UCSD-AML1 (cell line): ENCODE results near the gene SYNE4.
"Not testable (repeated sequence)": the region's sequence is repeated elsewhere in the genome, so short reads cannot be mapped to it uniquely, and the experiment has no call there.

ENCODE experiments used
- DNase-seq: peaks from one replicate; lab custom pipeline; 2025; ENCODE audit not compliant: unreplicated experiment; lab: John Stamatoyannopoulos, UW

SYNE4 gene

DNA sequence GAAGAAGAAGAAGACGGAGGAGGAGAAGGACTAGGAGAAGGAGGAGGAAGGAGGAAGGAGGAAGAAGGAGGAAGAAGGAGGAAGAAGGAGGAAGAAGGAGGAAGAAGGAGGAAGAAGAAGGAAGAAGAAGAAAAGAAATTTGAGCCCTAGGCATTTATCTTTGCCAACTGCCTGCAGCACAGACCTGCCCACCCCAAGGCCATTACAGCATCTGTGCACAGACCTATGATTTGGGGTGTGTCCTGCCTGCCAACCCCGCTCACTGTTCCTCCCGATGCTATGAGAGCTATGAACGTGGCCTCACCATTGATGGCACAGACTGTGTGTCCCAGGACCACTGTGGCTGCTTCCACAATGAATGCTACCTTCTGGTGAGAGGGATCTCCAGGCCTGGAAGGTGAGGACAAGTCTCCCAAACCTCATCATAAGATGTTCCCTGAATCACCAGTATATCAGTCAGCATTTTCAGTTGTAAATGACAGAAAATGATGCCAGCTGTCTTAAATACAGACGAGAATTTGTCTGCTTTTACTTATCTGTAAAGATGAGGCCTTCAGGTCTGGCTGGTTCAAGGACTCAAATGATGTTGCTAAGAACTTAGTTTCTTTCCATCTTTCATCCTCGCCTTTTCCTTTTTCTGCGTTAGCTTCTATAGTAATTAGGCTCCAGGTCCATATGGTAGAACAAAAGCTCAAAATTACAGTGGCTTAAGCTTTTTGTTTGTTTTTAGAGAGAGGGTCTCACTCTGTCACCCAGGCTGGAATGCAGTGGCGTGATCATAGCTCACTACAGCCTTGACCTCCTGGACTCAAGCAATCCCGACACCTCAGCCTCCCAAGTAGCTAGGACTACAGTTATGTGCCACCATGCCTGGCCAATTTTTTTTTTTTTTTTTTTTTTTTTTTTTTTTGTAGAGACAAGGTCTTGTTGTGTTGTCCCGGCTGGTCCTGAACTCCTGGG is 17.6 kb downstream of the SYNE4 start:
- DNase-seq: no peak

DNA sequence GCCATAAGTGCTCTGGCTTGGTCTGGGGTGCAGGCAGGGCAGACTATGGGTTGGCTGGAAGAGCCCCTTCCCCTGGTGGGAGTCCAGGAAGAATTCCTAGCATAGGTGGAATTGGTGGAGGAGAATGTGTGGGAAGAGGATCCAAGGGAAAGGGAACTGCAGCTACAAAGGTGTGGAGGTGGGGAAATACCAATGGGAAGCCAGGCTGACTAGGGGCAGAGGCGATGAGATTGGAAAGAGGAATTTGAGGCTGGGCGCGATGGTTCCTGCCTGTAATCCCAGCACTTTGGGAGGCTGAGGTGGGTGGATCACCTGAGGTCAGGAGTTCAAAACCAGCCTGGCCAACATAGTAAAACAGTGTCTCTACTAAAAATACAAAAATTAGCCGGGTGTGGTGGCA is 18.5 kb downstream of the SYNE4 start:
- no peak for DNase-seq

DNA sequence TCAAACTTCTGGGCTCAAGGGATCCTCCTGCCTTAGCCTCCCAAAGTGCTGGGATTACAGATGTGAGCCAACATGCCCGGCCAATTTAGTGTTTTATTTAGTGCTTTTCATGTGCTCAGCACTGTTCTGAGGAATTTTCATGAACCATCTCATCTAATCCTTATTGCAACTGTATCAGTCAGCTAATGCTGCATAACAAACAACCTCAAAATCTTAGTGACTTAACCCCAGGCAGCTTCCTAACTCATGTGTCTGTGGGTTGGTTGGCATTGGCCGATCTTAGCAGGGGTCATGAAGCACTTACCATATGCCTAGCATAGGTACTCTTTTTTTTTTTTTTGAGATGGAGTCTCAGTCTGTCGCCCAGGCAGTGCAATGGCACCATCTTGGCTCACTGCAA is 19.8 kb downstream of the SYNE4 start:
- DNase-seq: no peak

DNA sequence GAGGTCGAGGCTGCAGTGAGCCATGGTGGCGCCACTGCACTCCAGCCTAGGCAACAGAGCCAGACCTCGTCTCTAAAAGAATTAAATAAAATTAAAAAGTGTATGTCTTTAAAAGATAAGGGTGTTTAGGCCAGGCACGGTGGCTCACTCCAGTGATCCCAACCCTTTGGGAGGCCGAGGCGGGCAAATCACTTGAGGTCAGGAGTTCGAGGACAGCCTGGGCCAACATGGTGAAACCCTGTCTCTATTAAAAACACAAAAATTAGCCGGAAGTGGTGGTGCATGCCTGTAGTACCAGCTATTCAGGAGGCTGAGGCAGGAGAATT is 21.1 kb downstream of the SYNE4 start:
- no peak for DNase-seq

DNA sequence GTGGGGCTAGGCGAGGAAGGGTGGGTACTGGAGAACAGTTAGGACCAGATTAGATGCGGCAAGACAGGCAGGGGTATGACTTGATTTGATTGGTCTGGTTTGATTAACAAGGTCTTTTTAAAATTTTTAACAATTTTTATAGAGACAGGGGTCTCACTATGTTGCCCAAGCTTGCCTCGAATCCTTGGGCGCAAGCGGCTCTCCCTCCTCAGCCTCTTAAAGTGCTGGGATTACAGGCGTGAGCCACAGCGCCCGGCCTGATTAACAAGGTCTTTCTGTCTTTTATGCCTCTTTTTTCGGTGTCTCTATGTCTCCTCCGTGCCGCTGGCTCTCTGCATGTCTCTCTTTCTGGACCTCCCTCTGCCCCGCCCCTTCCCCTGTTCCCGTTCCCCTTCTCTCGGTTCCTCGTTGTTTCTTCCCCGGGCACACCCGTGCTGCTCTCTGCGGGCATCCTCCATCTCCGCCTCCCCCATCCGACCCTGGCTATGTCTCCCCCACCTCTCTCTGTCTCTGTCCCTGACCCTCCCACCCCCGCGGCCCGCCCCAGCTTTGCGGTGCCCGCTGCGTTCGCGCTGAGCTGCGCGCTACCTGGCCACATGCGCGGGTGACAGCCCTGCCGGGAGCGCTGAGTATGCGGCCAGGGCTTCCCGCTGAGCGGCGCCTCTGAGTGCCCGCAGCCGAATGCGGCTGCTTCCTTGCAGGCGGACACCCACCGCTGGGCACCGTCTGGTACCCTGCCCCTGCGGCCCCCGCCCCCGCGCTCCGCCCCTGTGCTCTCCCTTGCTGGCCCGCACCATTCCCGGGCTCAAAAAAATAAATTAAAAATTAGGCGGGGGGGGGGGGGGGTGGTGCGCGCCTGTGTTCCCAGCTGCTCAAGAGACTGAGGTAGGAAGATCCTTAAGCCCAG is 21.7 kb downstream of the SYNE4 start:
- DNase-seq: peak; percentile 73

DNA sequence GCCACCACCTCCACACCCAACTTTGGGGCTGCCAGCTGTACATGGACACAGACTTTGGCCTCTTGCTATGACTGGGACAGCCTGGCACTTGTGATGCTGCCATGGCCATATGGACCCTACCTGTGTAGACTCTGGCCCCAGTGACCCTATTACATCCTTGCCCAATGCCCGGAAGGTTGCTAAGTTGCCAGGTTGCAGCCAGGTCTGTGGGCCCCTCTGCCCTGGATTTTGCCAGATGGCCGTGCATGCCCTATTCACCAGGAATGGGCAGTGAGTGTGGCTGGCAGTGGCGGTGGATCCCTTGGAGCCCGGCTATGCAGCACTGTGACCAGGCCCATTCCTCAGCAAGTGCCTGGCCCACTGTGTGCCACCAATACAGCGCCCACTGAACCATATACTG is 22.5 kb downstream of the SYNE4 start:
- DNase-seq: no peak

DNA sequence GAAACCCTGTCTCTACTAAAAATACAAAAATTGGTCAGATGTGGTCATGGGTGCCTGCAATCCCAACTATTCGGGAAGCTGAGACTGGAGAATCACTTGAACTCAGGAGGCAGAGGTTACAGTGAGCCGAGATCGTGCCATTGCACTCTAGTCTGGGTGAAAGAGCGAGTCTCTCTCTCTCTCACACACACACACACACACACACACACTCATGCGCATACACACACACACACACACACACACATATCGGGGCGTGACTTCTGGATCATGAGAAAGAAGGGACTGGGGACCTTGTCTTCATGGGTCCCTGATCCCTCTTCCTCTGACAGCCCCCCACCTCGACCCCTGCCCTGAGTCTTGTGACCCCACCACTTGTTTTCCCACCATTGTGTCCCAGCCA is 25.4 kb downstream of the SYNE4 start:
- no peak for DNase-seq

DNA sequence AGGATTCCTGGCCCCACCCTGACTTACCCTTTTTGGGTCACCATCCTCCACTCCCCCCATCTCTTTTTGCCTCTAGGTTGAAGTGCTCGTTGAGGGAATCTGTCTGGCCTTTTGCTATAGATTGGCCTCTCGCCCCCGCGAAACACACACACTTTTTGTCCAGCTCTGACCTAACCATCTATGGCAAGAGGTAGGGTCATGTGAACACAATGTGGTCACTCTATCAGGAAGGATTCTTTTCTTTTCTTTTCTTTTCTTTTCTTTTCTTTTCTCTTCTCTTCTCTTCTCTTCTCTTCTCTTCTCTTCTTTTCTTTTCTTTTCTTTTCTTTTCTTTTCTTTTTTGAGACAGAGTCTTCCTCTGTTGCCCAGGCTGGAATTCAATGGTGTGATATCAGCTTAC is 27.6 kb downstream of the SYNE4 start:
- not testable (repeated sequence) for DNase-seq

DNA sequence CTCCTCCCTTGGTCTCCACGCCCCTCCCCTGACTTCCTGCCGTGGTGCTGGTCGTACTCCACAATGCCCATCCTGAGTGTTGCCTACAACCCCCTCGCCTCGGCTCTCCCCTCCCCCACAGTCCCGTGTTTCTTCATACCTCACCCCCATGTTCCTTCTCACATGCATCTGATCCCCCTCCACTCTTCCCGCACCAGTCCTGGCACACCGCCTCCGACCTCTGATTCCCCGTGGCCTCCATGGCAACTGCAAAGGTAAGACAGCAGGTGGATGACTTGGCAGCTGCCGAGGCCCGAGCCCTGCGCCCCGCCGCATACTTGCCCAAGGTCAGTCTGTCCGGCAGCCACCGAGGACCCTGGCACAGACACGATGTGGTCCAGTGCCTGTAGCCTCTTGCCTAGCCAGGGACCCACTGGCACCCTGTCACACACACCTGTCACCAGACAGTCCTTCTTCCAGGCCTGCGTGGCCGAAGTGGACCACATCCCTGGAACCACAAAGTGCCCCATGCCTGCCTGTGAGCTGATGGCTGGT is 29.7 kb downstream of the SYNE4 start:
- DNase-seq: no peak

DNA sequence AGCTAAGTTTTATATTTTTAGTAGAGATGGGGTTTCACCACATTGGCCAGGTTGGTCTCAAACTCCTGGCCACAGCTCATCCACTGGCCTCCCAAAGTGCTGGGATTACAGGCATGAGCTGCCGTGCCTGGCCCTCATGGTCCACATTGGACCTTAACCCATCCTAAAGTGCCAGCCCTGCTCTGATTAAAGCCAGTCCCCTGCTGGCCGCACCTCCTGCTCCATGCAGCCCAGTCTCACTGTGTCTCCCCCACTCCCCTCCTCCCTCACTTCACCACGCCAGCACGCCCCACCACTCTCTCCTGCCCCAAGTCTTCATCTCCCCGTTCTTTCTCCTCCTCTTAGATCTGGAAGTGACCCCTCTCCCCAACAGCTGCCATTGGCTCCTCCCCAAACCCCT is 30.3 kb downstream of the SYNE4 start:
- no peak for DNase-seq

DNA sequence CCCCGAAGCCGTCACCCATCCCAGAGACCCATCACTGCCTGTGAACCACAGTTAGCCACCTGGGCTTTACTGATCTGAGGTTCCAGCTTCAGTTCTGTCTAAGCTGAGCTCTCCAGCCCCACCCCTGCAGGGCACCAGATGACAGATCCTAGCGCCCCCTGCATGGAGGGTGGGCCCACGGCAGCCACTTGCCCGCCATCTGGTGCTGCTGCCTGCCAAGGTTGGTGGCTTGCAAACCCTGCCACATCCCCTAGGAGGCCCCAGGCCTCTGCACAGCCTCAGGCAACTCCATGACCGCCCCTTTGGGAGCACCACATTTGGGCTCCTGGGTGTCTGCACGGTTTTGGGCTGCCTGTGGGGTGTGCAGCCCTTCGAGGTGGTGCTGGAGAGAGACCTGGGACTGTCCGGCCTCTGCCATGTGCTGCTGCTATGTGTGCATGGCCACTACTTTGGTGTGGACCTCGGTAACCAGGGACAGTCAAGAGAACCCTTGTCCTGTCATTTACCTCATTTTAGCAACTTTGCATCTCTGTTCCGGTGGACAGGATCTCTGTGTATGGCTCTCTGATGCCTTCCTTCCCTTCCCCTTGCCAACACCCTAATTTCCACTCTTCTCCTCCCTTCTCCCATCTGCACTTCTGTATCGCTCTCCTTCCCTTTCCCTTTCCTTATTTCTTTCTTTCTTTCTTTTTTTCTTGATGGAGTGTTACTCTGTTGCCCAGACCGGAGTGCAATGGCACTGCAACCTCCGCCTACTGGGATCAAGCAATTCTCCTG is 31.0 kb downstream of the SYNE4 start:
- DNase-seq: peak; percentile 65

DNA sequence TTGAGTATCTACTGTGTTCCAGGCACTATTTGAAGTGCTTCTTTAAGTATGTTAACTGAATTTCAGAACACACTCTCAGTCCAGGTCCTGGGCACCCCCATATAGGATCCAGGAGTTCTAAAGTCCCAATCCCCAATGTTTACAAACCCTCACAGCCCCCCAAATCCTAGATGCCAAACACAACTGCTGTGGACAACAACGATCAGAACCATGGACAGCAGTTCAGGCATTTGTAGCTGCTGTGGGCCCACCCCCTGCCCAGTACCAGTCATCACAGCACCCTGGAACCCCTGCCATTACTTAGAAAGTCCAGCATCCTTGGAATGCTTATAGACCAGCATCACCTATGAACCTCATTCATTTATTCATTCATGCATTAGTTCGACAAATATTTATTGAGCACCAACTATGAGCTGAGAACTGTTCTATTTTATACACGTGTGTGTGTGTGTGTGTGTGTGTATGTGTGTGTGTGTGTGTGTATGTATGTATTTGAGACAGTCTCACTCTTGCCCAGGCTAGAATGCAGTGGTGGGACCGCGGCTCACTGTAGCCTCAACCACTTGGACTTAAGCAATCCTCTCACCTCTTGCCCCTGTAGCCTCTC is 32.9 kb downstream of the SYNE4 start:
- DNase-seq: no peak

DNA sequence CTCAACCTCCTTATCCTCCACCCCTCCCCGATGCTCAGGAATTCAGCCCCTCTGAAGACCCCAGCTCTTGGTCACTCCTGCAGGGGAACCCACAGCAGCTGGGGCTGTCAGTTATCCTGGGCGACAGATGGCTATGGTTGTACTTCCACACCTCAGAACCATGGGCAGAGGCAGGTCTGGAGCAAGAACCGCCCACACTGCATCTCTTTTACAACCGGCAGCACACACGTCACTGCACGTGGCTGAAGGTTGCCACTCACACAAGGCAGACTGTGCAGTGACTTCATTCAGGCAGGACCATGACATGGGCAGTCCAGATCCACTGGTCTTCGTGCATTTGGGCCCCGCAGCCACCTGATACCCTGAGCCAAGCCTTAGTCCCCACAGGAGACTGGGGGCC is 35.1 kb downstream of the SYNE4 start:
- no peak for DNase-seq

DNA sequence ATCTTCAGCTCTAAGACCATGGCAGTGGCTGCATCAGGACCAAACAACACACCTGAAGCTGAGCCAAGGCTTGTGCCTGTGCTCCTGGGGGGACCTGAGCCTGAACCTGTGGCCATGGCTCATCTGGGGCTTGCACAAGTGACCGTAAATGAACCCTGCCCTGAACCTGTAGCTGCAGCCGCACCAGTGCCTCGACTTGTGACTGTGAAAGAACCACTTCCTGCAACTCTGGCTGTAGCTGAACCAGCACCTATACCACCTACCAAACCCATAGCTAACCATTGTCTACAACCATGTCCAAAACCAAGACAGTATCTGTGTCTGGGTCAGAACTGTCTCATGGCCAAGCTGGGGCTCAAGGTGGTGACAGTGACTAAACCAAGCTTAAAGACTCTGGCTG is 41.8 kb downstream of the SYNE4 start:
- no peak for DNase-seq

DNA sequence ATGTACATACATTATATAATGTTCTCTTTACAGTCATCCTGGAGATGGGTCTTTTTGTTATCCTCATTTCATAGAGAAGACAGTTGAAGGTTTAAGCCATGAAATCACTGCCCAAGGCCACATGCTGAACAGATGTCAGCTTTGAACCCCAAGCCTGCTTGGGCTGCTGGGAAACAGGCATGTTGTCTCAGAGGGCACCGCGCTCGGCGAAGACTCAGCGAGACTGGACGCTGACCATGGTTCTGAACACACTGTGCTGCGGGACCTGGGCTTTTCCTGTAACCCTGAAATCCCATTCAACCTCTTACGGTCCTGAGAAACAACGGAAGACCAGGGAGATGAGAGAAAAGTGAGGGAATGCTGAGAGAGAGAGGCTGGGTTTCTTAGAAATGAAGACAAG is 45.1 kb downstream of the SYNE4 start:
- DNase-seq: peak; percentile 57

DNA sequence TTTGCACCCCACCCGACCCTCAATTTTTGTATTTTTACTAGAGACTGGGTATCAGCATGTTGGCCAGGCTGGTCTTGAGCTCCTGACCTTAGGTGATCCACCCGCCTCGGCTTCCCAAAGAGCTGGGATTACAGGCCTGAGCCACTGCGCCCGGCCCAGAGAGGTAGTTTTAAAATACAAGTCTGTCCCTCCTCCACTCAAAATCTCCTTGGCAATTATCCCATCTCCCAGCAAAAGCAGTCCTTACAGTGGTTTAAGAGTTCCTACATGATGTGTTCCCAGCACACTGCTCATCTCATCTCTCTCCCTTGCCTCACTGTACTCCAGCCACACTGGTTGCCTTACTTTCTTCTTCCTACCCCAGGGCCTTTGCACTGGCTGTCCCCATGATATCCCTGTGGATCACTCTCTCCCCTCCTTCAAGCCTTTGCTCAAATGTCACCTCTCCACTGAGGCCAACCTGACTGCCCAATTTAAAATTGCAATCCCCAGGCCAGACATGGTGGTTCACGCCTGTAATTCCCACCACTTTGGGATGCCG is 48.1 kb downstream of the SYNE4 start:
- DNase-seq: no peak

DNA sequence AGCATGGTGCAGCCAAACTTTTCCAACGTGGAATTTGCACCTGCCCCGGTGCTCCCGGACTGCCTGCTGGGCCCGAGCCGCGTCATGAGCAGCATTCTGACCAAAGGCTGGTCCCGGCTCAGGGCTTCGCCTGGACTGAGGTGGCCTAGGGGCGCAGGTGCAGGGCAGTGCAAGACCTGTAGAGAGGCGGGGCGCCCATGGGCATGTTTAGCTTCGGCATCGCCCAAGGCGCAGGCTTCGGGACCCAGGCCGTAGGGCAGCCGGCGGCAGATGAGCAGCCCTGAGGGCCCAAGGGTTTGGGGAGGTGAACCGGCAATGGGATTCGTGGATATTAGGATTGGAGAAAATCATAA is 48.7 kb downstream of the SYNE4 start:
- no peak for DNase-seq

DNA sequence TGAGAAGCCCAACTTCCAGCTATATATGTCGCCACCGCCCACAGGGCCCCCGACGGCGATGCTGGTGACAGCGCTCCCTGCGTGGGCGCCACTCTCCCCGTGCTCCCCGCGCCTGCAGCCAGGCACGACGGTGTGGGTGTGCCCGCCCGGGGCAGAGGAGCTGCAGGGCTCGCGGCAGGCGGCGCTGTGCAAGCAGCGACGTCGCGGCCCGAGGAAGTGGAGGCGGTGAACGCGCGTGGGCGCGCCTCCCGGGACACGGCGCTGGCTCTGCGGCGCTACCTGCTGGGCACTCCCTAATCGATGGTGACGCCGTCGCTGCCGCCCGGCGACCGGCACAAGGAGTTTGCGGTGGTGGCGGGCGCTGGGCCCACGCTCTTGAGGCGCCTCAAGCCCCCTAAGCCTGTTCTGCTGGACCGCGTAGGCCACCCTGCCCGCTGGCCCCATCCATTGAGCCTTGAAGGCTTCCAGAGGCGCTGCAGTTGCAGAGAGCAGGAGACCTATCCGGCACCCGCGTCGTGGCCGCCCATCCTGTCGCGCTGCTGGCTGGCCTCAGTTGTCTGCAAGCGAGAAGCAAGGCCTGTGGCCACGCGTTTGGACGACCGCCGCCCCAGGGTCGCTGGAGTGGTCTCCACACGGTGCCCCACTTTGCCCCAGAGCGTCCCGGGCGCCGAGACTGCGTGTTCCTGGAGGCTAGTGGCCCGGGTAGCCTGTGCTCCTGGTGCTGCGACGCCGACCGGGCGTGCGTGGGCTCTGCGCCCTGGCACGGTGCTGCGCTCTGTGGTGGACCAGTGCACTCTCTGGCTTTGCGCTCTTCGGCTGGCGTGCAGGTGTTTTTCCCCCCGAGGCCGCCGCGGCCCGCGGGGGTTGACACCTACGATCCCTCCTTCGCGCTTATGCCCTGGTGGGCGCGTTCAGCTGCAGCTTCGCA is 49.3 kb downstream of the SYNE4 start:
- DNase-seq: peak; percentile 76

DNA sequence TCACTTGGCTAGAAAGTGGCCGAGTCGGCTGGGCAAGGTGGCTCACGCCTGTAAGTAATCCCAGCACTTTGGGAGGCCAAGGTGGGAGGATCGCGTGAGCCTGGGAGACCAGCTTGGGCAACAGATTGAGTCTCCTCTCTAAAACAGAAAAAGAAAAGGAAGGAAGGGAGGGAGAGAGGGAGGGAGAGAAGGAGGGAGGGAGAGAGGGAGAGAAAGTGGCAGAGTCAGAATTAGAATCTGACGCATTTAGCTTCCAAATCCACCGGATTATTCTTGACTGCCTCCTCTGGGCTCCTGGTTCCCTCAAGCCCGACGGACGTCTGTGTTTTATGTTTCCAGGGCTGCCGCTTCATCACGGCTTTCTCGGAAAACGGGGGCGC is 50.0 kb downstream of the SYNE4 start:
- DNase-seq: no peak
